ENCODE results near the gene F8.
"Not testable (repeated sequence)": the region's sequence is repeated elsewhere in the genome, so short reads cannot be mapped to it uniquely, and the experiment has no call there.

Gene F8

DNA sequence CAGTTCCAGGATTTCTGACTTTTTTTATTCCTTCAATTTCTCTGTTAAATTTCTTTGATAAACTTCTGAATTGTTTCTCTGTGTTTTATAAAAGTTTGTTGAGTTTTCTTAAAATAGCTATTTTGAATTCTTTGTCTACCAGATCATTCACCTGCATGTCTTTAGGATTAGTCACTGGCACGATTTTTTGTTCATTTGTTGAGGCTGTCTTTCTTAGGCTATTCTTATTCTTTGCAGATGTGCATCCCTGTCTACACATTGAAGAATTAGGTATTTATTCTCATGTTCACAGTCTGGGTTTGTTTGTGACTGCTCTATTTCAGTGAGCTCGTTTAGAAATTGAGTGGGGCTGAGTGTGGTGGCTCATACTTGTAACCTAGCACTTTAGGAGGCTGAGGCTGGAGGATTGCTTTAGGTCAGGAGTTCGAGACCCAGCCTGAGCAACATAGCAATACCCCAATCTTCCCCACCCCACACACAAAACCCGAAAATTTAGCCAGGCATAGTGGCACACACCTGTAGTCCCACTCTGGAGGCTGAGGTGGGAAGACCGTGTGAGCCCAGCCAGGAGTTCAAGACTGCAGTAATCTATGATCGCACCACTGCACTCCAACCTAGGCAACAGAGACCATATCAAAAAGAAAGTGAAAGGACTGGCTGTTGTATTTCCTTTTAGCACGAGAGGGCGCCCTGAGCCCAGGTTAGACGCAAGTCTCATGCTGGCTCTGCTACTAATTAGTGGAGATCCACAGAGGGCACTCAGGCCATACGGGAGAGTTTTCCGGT lies 42.0 kb downstream of the F8 start:
- peak; percentile 68 for DNase-seq

DNA sequence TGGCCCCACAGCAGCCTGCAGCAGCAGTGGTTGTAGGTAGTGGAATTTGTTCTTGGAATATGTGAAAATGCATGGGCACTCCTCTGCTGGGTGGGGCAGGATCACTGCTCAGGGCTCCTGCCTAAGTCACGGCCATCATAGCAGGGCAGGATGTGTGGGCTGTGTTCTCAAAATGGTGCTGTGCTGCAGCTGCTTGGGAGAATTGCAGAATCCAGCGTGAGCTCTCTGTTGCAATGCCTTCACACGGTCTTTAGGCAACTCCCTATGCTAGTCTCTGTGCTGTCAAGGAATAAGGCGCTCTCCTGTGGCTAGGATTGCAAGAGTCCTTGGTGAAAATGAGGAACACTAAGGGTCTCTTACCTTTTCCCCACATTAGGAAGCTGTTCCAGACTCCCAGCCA lies 42.9 kb downstream of the F8 start:
- DNase-seq, result no peak

GRCh38 chrX:154968353-154968752 lies 54.2 kb downstream of the F8 start:
- DNase-seq, result no peak

DNA sequence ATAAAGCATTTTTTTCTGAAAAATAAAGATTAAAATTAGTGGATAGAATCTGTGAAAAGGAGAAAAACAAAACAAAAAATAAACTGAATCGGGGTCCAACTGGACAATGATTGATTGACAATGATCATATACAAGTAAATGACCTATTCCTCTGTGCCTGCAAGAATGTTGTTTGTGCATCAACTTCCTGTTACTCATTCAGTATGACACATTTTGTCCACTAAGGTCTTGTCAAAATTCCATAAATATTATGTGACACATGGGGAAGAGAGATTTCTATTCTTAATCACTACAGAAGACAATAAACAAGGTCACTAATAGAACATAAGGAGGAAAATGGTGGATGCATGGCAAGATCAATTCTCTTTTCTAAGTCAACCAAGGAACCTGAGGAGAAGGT lies 54.9 kb downstream of the F8 start:
- DNase-seq, result no peak

DNA sequence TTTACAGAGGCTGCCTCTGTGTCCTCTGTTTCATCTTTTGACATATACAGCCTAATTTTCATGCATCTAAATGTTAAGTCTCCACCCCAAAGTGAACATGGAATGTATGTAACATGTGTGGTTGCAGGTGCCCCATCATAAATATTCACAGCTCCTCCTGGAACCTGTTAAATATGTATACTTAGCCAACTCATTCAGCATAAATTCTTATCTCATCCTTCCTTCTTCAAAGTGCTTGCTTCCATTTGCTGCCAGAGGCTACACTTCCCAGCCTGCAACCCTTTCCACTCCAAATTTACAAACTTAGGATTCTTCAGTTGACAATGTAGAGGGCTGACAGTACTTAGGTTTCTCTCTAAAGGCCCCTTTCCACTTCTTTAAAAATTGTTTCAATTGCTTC lies 60.6 kb downstream of the F8 start:
- no peak for DNase-seq

- DNase-seq, result not testable (repeated sequence)
Measured at GRCh38 chrX:154955799-154956198, 66.7 kb downstream of the F8 start.

GRCh38 chrX:154939265-154939664 lies 83.3 kb downstream of the F8 start:
- not testable (repeated sequence) for DNase-seq

GRCh38 chrX:154924771-154925170 lies 97.8 kb downstream of the F8 start:
- DNase-seq, result not testable (repeated sequence)

GRCh38 chrX:154918060-154918483 lies 104.5 kb downstream of the F8 start:
- DNase-seq, result peak; percentile 75

GRCh38 chrX:154914052-154914451 lies 108.5 kb downstream of the F8 start:
- DNase-seq, result no peak

- DNase-seq, result not testable (repeated sequence)
Measured at GRCh38 chrX:154910528-154910927, 112.0 kb downstream of the F8 start.

GRCh38 chrX:154910048-154910447 lies 112.5 kb downstream of the F8 start:
- DNase-seq, result not testable (repeated sequence)

- no peak for DNase-seq
Measured at GRCh38 chrX:154908821-154909220, 113.7 kb downstream of the F8 start.

- no peak for DNase-seq
Measured at GRCh38 chrX:154902408-154902807, 120.1 kb downstream of the F8 start.

GRCh38 chrX:154900323-154900722 lies 122.2 kb downstream of the F8 start:
- no peak for DNase-seq

DNA sequence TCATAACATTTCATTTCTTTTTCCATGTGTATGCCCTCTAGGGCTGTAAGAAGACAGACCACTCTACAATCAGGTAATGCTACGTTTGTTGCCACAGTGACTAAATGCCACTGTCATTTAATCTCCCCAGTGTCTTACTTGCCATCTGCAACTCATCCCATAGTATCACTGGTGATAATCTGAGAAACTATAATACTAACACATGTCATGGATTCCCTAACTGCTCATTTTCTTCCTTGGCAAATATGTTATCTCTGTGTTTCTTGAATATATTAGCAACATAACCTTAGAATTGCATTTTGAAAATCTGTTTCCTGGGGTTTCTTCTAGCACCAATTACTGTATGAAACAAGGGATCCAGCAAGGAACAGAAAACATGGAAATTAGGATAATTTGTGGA lies 130.2 kb downstream of the F8 start:
- DNase-seq, result no peak

GRCh38 chrX:154890990-154891639 lies 131.4 kb downstream of the F8 start:
- DNase-seq, result peak; percentile 43

GRCh38 chrX:154886789-154887221 lies 135.7 kb downstream of the F8 start:
- not testable (repeated sequence) for DNase-seq

- not testable (repeated sequence) for DNase-seq
Measured at GRCh38 chrX:154886069-154886788, 136.3 kb downstream of the F8 start, which contains the start of gene F8A1. Gene F8A1 (plus strand): TSS chrX:154886355. CDS start chrX:154886375, 20 bp downstream.

DNA sequence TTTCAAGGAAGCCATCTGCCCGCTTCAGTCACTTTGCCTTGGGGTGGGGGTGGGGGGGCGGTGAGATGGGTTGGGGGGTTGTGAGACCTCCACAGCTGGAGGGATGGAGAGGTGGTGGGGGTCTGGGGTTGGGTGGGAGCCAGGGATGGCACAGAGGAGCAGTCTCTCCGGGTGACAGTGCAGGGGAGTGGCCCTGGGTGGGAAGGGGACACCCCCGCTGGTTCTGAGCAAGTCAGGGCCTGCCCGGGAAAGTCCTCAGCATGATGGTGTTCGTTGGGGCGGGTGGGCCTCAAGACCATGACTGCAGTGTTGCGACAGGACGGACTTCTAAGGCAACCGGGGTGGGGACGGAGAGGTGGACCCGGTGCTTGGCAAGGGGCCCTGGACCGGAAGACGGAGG lies 137.0 kb downstream of the F8 start:
- DNase-seq, result not testable (repeated sequence)

DNA sequence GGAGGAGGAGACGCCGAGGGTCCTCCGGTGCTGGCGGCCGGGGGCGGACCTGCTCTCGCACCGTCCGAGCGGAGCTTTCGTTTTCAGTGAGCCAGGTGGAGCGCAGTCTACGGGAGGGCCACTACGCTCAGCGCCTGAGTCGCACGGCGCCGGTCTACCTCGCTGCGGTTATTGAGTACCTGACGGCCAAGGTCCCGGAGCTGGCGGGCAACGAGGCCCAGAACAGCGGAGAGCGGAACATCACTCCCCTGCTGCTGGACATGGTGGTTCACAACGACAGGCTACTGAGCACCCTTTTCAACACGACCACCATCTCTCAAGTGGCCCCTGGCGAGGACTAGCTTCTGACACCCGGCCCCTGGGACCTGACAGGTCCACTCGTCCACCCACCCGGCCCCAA lies 137.5 kb downstream of the F8 start:
- DNase-seq, result not testable (repeated sequence)

DNA sequence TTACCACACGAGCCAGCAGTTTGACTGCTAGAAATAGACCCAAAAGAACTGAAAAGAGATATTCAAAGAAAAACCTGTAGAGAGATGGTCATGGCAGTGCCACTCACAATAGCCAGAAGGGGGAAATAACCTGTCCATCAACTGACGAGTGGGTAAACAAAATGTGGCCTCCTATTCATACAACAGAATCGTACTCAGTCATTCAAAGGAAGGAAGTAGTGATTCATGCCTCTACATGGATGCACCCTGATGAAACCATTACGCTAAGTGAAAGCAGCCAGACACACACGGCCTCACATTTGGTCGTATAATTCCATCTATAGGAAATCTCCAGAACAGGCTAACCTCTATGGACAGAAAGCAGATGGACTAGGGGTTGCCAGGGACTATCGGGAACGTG lies 138.5 kb downstream of the F8 start:
- DNase-seq, result not testable (repeated sequence)

GRCh38 chrX:154873329-154873728 lies 149.2 kb downstream of the F8 start:
- no peak for DNase-seq

GRCh38 chrX:154868522-154868921 lies 154.0 kb downstream of the F8 start:
- DNase-seq, result not testable (repeated sequence)
